HepG2 (cell line): Measurements from ENCODE around the gene TAGLN.

Experiments
- HDAC2 ChIP-seq: sonication (generic); formaldehyde crosslinking; IDR thresholded peaks from 2 replicates; pipeline ENCODE4 v1.4.0; 2020; ENCODE audit warnings: missing genetic modification reagents
- POLR2AphosphoS5 ChIP-seq: IDR thresholded peaks from 2 replicates; pipeline ENCODE4 v1.6.1; 2012; ENCODE audit warnings: low read depth, low read length
- SP1 ChIP-seq, 2 experiments: fragments of 450-650 bp in 1 of 2; sonication (generic) in 1 of 2; formaldehyde crosslinking in 1 of 2; IDR thresholded peaks; 2 replicates each; pipeline versions ENCODE4 v1.4.0 to v1.6.1; 2016 to 2020; ENCODE audit warnings: missing genetic modification reagents in 1 of 2
- ZNF720 ChIP-seq: sonication (generic); formaldehyde crosslinking; IDR thresholded peaks from 2 replicates; pipeline ENCODE4 v1.4.0; 2020; ENCODE audit warnings: missing genetic modification reagents

GRCh38 chr11:117229931-117230285 is 30.7 kb downstream of the TAGLN start:
- TF ChIP-seq ZNF720 (CRISPR knock-in tag) (no peak), SP1 (IDR thresholded peaks at IDR 0.05) (no peak), SP1 (CRISPR knock-in tag; IDR thresholded peaks at IDR 0.05) (no peak), POLR2AphosphoS5 (no peak), HDAC2 (CRISPR knock-in tag) (no peak)
